Dendritic cell treated with granulocyte-macrophage colony-stimulating factor and Interleukin-4, amounts not matched to agents 40 ng/mL and 50 ng/mL, for 4 days (primary cell): ENCODE data around the gene TXNL1.
A peak's percentile ranks its signal among the peaks of the same experiment; 100 is the strongest.
"Not testable (repeated sequence)": the region's sequence is repeated elsewhere in the genome, so short reads cannot be mapped to it uniquely, and the experiment has no call there.

ENCODE experiments used
- H3K27ac Mint-ChIP-seq: one replicate; pipeline ENCODE4 v1.8.0; 2022; ENCODE audit warnings: mild to moderate bottlenecking, mixed read lengths
- H3K27me3 Mint-ChIP-seq: one replicate; pipeline ENCODE4 v1.8.0; 2022; ENCODE audit warnings: mild to moderate bottlenecking, mixed read lengths
- H3K36me3 Mint-ChIP-seq: one replicate; pipeline ENCODE4 v1.8.0; 2022; ENCODE audit warnings: low read depth, mixed read lengths
- H3K4me1 Mint-ChIP-seq: one replicate; pipeline ENCODE4 v1.8.0; 2022; ENCODE audit warnings: low read depth, mixed read lengths
- H3K4me3 Mint-ChIP-seq: one replicate; pipeline ENCODE4 v1.8.0; 2022; ENCODE audit warnings: mild to moderate bottlenecking, moderate library complexity, mixed read lengths
- H3K9me3 Mint-ChIP-seq: one replicate; pipeline ENCODE4 v1.8.0; 2022; ENCODE audit warnings: mixed read lengths
- intact Hi-C: fragments of 100-400 bp; cut with micrococcal nuclease; formaldehyde crosslinking; loops from one replicate; pipeline ENCODE4 v1.15.0; 2022

The TXNL1 gene

DNA sequence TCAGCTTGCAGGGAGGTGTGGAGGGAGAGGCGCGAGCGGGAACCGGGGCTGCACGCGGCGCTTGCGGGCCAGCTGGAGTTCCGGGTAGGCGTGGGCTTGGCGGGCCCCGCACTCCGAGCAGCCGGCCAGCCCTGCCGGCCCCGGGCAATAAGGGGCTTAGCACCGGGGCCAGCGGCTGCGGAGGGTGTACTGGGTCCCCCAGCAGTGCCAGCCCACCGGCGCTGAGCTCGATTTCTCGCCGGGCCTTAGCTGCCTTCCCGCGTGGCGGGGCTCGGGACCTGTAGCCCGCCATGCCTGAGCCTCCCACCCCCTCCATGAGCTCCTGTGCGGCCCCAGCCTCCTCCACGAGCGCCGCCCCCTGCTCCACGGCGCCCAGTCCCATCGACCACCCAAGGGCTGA lies 66.1 kb downstream of the TXNL1 start:
- intact Hi-C loops = loop anchor here (10.0 kb wide), 3 partner anchors 457 to 987 kb away; partner anchors contain the start of gene TCF4
- not testable (repeated sequence) for H3K4me3 Mint-ChIP-seq, H3K27me3 Mint-ChIP-seq

DNA sequence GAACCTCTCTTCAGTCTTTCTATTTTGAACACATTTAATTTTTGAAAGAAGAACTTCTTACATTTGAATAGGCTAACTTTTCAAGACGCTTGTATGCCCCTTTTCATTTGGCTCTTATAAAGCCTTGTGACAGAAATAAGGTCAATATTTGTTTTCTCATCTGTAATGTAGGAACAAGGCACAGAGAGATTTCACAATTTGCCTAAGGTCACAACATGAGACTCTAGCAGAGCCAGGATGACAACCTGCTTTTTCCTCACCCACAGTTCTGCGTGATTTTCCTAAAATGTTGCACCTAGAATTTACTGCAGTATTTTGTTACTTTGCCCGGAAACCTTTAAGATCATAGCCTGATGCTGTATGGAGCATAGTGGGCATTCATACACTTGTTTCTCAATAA lies 67.4 kb downstream of the TXNL1 start:
- no peaks in the 10 kb centered on the region for H3K27me3 Mint-ChIP-seq

More for the DNA sequence above, 66.1 kb downstream of the TXNL1 start:
- Mint-ChIP-seq H3K27ac (peak overlapping the region; percentile 48), H3K4me1 (peaks cover 40% of the 10 kb centered on the region)
- not testable (repeated sequence) for H3K9me3 Mint-ChIP-seq, H3K36me3 Mint-ChIP-seq

GRCh38 chr18:56569416-56569815 lies 69.0 kb downstream of the TXNL1 start:
- H3K36me3 Mint-ChIP-seq = no peaks in the 10 kb centered on the region
- intact Hi-C loops = loop anchor here (5.0 kb wide), 1 partner anchor 102 kb away; no protein-coding TSS in a partner anchor
- peaks cover 44% of the 10 kb centered on the region for H3K4me1 Mint-ChIP-seq
- H3K9me3 Mint-ChIP-seq = no peaks in the 10 kb centered on the region
- H3K27ac Mint-ChIP-seq = peak overlapping the region; percentile 85
- no peak overlapping the region for H3K4me3 Mint-ChIP-seq
- H3K27me3 Mint-ChIP-seq = no peaks in the 10 kb centered on the region

More for the DNA sequence above, 67.4 kb downstream of the TXNL1 start:
- H3K27ac Mint-ChIP-seq = peak overlapping the region; percentile 85
- no peaks in the 10 kb centered on the region for H3K9me3 Mint-ChIP-seq
- no peak overlapping the region for H3K4me3 Mint-ChIP-seq
- no peaks in the 10 kb centered on the region for H3K36me3 Mint-ChIP-seq
- intact Hi-C loops = loop anchor here (10.0 kb wide), 3 partner anchors 456 to 986 kb away; partner anchors contain the start of gene TCF4
- peaks cover 46% of the 10 kb centered on the region for H3K4me1 Mint-ChIP-seq

DNA sequence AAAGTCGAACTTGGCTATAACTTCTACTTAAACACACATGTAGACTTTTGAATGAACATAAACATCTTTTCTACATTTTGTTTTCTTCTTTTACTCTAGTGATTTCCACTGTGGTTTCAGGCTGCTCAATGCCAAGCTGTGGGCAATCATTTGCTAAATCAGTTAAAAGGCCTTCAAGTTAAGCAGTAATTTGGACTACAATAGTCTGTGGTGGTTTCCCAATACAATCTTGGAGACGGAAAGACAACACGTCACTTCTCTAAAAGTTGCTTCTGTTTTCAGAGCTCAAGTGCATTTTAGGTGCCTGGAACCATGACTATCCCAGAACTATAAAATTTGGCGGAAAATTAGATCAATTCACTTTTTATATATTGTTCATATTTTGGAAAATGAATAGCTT lies 69.4 kb downstream of the TXNL1 start:
- H3K27me3 Mint-ChIP-seq = no peaks in the 10 kb centered on the region
- peaks cover 44% of the 10 kb centered on the region for H3K4me1 Mint-ChIP-seq
- intact Hi-C loops = loop anchor here (5.0 kb wide), 1 partner anchor 102 kb away; no protein-coding TSS in a partner anchor
- no peaks in the 10 kb centered on the region for H3K36me3 Mint-ChIP-seq
- H3K4me3 Mint-ChIP-seq = peak overlapping the region; percentile 13
- H3K9me3 Mint-ChIP-seq = no peaks in the 10 kb centered on the region
- H3K27ac Mint-ChIP-seq = peak overlapping the region; percentile 85

DNA sequence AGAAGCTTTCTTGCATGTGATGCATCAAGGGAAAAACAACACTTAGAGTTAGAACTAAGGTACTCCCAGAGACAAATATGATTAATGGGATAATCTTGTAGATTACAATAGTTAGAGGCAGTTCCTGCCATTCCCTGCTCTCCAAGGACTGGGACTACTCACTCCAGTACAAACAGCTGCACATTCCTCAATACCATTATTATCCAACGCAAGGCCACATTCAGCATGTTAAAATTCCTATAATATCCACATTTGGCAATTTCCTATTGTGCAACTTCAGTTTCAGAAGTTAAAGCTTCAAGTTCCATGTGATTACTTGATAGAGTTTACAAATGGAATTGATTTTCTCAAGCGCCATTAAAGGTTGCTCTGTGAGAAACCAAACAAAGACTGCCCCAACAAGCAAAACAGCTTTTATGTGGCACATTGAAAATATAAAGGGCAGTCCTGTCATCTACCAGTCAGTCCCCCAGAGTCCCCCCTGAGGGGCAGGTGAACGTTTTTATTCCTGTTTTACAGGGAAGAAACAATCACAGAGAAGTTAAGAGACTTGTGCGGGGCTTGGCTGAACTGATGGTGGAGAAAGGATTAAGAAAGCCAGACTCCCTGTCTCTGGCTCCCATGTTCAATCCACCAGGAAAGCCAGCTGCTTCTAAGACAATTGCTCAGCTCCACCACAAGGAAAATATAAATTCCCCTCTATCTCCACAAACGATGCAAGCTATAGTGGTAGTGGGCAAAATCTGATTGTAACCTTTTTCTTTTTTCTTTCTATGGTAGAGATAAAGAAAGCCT lies 72.6 kb downstream of the TXNL1 start:
- Mint-ChIP-seq H3K27me3 (no peaks in the 10 kb centered on the region), H3K4me3 (no peak overlapping the region), H3K27ac (peak overlapping the region; percentile 85), H3K4me1 (peaks cover 53% of the 10 kb centered on the region), H3K9me3 (no peaks in the 10 kb centered on the region), H3K36me3 (no peaks in the 10 kb centered on the region)
- intact Hi-C loops = loop anchor here (5.0 kb wide), 1 partner anchor 98 kb away; no protein-coding TSS in a partner anchor

DNA sequence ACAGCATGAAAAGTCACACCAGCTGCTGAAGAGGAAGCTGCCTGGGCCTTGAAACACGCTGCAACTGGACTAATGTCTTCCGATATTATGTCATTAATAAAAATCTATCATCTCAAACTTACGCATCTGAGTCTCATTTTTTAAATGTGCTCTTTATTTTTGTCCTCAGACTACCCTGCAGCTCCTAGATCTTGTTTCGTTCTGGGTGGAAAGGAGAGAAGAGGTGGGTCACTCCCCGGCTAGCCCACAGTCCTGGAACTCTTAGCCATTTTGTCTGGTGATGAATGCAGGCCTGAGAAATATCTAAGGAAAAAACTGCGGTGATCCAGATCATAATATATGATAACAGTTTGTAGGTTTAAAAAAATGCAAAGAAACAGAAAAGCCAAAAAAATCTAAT lies 73.3 kb downstream of the TXNL1 start:
- no peak overlapping the region for H3K27ac Mint-ChIP-seq
- no peaks in the 10 kb centered on the region for H3K9me3 Mint-ChIP-seq
- no peak overlapping the region for H3K4me3 Mint-ChIP-seq
- intact Hi-C loops = loop anchor here (5.0 kb wide), 1 partner anchor 98 kb away; no protein-coding TSS in a partner anchor
- no peaks in the 10 kb centered on the region for H3K27me3 Mint-ChIP-seq
- H3K4me1 Mint-ChIP-seq = peaks cover 51% of the 10 kb centered on the region
- H3K36me3 Mint-ChIP-seq = no peaks in the 10 kb centered on the region

DNA sequence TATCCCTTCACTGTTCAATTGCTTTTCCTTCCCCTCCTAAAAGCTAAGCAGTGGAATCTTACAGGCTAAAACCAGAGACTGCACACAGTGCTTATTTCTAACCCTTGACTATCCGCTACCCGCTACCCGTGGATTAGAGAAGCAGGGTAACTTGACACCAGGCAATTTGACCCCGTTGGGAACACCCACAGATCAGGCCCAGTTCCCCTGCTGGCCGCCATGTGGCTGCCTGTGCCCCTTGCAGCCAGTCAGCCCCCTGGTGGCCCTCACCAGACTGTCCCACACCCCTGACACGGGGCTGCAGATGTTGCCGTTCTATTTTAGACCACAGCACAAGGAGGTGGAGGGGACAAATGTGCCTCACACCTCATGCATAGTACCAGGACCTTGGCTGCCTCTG lies 74.8 kb downstream of the TXNL1 start:
- Mint-ChIP-seq H3K9me3 (no peaks in the 10 kb centered on the region), H3K27me3 (no peaks in the 10 kb centered on the region), H3K4me1 (peaks cover 39% of the 10 kb centered on the region), H3K4me3 (no peak overlapping the region), H3K36me3 (no peaks in the 10 kb centered on the region), H3K27ac (peak overlapping the region; percentile 30)
- intact Hi-C loops = no loop called here

DNA sequence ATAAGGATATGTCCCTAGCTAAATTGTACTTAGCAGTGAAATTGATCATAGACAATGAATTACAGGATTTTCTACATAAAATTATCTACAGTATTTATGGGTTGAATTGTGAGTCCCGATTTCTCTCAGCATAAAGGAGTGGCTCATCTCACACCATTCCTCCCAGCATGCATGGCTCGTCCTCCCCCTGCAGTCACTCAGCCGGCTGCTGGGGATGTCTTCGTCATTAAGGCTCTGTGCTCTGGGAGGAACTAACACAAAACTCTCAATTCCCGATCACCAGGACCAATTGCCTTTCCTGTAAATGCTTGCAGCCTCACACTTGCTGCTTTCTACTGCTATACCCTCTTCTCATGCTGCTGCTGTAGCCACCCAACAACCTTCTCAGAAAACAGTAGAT lies 75.9 kb downstream of the TXNL1 start:
- Mint-ChIP-seq H3K36me3 (no peaks in the 10 kb centered on the region), H3K4me1 (peaks cover 39% of the 10 kb centered on the region), H3K27ac (peak overlapping the region; percentile 25), H3K4me3 (no peak overlapping the region), H3K27me3 (no peaks in the 10 kb centered on the region), H3K9me3 (no peaks in the 10 kb centered on the region)
- intact Hi-C loops = no loop called here

DNA sequence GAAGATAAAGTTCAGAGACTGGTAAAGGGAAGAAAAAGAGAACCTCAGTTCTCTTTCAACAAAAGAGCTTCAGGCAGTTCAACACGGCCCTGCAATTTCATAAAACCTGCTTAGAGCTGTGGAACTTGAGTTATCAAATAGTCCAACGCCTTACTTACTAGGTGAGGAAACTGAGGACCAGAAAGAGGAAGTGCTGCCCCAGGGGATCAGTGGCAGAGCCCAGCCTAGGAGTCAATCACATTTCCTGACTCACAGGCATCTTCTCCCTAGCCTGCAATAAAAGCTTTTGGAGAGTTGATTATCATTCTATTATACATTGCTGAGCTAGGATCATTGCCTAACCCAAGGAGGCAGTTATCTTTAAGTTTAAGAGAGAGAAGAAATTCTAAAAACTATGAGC lies 77.4 kb downstream of the TXNL1 start:
- Mint-ChIP-seq H3K36me3 (no peaks in the 10 kb centered on the region), H3K4me1 (peaks cover 32% of the 10 kb centered on the region), H3K4me3 (no peak overlapping the region), H3K27me3 (no peaks in the 10 kb centered on the region), H3K9me3 (no peaks in the 10 kb centered on the region), H3K27ac (no peak overlapping the region)
- intact Hi-C loops = no loop called here

GRCh38 chr18:56559044-56559443 lies 79.3 kb downstream of the TXNL1 start:
- intact Hi-C loops = no loop called here
- peaks cover 20% of the 10 kb centered on the region for H3K4me1 Mint-ChIP-seq
- H3K4me3 Mint-ChIP-seq = no peak overlapping the region
- H3K27ac Mint-ChIP-seq = no peak overlapping the region
- H3K27me3 Mint-ChIP-seq = no peaks in the 10 kb centered on the region
- peaks cover 9% of the 10 kb centered on the region for H3K9me3 Mint-ChIP-seq
- no peaks in the 10 kb centered on the region for H3K36me3 Mint-ChIP-seq

DNA sequence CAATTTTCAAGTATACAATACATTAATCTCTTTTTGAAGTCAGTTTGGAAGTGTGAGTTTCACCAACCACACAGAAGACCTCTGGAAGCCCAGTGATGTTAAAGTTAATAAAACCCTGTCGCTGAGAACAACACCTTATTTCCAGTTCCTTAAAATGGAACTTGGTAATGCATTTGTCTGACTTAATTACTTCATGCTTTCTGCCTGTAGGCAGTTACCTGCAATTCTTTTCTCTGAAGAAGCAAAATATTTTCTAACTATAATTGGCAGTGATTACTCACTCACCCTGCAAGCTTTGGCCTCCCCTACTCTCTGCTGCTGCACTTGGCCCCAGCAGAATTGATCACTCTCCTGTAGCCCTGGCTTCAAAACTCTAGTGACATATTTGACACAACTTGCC lies 81.5 kb downstream of the TXNL1 start:
- H3K27ac Mint-ChIP-seq = no peak overlapping the region
- no peaks in the 10 kb centered on the region for H3K27me3 Mint-ChIP-seq
- H3K36me3 Mint-ChIP-seq = no peaks in the 10 kb centered on the region
- no peak overlapping the region for H3K4me3 Mint-ChIP-seq
- intact Hi-C loops = no loop called here
- peaks cover 10% of the 10 kb centered on the region for H3K4me1 Mint-ChIP-seq
- peaks cover 9% of the 10 kb centered on the region for H3K9me3 Mint-ChIP-seq

DNA sequence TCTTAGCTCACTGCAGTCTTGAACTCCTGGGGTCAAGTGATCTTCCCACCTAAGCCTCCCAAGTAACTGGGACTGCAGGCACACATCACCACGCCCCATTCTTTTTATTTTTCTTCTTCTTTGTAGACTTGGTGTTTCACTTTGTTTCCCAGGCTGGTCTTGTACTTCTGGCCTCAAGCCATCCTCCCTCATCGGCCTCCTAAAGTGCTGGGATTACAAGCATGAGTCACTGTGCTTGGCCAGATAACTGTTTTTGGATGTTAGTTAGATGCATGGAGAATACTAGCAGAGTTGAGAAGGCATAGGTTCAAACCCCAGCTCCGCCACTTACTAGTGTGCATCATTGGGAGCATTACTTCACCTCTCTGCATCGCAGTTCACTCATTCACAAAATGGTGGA lies 88.3 kb downstream of the TXNL1 start:
- no peak overlapping the region for H3K27ac Mint-ChIP-seq
- intact Hi-C loops = no loop called here

More for the DNA sequence above, 88.3 kb downstream of the TXNL1 start:
- Mint-ChIP-seq H3K27me3 (no peaks in the 10 kb centered on the region), H3K9me3 (peaks cover 3% of the 10 kb centered on the region), H3K36me3 (no peaks in the 10 kb centered on the region), H3K4me1 (peaks cover 7% of the 10 kb centered on the region), H3K4me3 (no peak overlapping the region)
